Epithelial cell of esophagus (primary cell): ENCODE measurements around the gene CLEC16A.
"Not testable (repeated sequence)": the region's sequence is repeated elsewhere in the genome, so short reads cannot be mapped to it uniquely, and the experiment has no call there.

Experiments
- DNase-seq: peaks from one replicate; pipeline ENCODE4 v3.0.0; 2010; ENCODE audit warnings: low read depth
- H3K4me3 ChIP-seq: 2 replicates; pipeline ENCODE4 v1.5.1; 2011; ENCODE audit warnings: mild to moderate bottlenecking, low read length, control low read depth
- CTCF ChIP-seq: IDR thresholded peaks from 2 replicates; pipeline ENCODE4 v1.5.1; 2011; ENCODE audit warnings: low read depth, mild to moderate bottlenecking, low read length, control low read depth, inconsistent platforms; ENCODE audit not compliant: insufficient read depth; ENCODE audit errors: missing control alignments

CLEC16A gene

DNA sequence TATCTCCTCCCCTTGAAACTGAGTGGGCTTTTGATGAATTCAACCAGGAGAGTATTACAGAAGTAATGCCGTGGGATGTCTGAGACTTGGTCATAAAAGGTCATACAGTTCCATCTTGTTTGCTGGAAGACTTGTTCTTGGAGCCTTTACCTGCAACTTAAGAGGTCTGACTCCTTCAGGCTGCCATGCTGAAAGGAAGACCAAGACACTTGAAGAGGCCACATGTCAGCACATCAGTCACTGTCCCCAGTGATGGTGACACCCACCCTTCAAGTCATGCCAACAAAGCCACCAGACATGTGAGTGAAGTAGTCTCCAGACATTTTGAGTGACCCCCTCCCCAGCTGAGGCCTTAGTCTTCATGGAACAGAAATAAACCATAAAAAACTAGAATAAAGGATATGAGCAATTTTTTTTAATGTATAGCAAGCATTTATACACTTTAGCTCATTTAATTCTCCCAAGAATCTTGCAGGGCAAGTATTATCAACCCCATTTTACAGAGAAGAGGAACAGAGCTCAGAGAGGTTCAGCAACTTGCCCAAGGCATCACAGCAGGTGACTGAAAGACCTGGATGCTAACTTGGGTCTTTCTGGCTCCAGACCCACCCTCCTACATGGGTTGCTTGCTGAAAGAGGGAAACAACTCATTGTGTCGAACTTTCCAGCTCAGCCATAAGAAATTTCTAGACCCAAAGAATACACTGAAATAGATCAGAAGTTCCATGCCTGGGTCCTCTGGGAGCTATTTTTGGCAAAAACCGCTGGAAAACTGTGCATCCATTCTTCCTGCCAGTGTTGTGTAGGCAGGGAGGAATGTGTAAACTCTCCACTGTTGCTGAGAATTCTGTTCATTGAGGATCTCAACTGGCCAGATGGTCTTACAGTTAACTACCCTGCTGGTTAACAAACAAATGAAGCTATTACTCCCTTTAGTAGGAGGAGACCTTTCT is 273.6 kb downstream of the CLEC16A start:
- no peak overlapping the region for H3K4me3 ChIP-seq
- DNase-seq: no peak
- no peak for TF ChIP-seq CTCF

- peak; percentile 48 for TF ChIP-seq CTCF
- no peak overlapping the region for H3K4me3 ChIP-seq
- no peak for DNase-seq
Observed at GRCh38 chr16:11218604-11218962, 274.2 kb downstream of the CLEC16A start.

DNA sequence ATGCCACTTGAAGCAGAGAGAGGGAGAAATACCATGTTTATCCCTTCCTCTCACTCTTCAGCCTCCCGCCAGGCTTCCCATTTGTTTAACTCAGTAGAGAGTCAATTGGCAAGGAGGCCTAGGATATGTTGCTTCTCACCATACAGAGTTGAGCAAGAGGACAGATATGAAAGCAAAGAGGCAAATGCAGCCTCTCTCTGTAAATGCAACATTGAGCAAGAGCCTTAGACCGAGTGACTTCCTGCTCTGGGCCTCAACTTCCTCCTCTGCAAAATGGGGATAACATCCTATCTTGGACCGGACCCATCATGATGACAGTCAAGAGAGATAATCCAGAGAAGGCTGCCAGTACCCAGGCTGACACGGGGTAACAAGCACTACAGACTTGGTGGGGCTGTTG is 274.8 kb downstream of the CLEC16A start:
- TF ChIP-seq CTCF: no peak
- DNase-seq: no peak
- H3K4me3 ChIP-seq: no peak overlapping the region

- H3K4me3 ChIP-seq, DNase-seq: not testable (repeated sequence)
Observed at GRCh38 chr16:11220507-11220906, 276.1 kb downstream of the CLEC16A start.

DNA sequence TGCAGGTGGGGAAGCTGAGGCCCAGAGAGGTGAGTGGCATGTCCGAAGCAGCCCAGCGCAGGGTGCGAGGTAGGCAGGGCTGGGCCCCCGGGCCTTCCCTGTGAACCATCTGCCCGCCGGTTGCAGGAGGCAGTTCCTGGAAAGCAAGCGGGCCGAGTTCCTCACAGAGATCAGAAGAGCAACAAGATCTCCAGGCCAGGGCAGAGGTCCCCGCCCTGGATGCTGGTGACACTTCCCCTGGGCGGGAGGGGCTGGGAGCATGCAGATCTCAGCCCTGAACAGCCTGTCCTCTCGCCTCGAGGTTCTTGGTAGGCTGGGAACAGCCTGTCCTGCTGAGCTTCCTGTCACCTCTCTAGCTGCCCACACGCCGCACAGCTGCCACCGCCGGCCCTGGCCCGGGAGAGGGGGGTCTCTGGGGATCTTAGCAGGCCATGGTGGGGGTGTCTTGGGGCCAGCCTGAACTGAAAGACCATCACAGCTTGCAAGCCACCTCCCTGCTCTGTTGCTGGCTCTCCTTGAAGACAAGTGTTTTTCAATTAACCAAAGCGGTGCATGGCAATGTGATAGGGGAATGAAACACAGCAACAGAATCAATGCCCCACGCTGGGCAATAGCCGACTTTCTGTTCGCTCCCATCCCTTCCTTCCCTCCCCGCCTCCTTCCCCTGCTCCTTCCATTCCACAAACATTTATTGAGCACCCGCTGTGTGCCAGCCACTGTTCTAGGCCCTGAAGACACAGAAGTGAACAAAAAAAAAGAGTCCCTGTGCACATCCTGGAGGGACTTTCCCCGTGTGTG is 279.9 kb downstream of the CLEC16A start:
- TF ChIP-seq CTCF: no peak
- H3K4me3 ChIP-seq: no peak overlapping the region
- no peak for DNase-seq

DNA sequence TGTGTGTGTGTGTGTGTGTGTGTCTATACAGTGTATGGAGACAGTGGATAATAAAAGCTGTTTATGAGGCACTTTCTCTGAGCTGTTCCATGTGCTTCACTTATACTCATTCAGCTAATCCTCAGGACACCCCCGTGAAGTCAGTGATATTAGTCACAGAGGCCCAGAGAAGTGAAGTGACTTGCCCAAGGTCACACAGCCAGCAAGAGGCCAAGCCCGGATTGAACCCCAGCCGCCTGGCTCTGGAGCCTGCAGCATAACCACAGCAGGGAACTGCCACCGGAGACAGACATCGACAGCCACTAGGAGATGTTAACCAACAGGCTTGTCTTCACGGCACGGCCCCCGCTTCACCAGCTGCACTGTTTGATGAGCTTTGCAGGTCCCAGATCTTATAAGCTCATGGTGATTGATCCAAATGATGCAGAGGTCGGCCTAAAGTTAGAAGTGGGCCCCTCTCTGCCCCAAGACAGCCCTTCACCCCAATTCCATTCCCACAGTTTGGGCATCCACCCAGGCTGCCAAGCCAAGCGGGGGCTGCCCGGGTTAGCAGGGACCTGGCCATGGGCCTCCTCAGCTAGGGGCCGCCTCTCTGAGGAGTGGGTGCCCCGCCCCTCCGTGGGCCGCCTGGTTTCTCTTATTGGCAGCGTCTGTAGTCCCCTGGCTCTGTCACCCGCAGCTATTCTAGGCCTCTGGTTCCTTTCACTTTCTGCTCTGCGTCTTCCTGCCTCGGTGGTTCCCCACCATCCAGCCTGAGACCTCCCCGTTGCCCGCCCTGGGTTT is 280.7 kb downstream of the CLEC16A start:
- no peak overlapping the region for H3K4me3 ChIP-seq
- no peak for TF ChIP-seq CTCF
- no peak for DNase-seq
